SH-SY5Y (cell line): ENCODE results near the gene ARHGAP40.

Experiments
- GATA2 ChIP-seq: IDR thresholded peaks from 2 replicates; pipeline ENCODE4 v1.6.1; 2011; ENCODE audit warnings: mild to moderate bottlenecking, low read depth, low read length
- GATA3 ChIP-seq: IDR thresholded peaks from 2 replicates; pipeline ENCODE4 v1.6.1; 2011; ENCODE audit warnings: low read depth, mild to moderate bottlenecking, low read length, moderate library complexity

- TF ChIP-seq GATA2 (no peak), GATA3 (no peak)
Observed at GRCh38 chr20:38645351-38645750, 43.7 kb downstream of the ARHGAP40 start.
